Osteoblast (primary cell): ENCODE measurements around the gene DDX6. TPM values are rescaled to one million over a fixed set of nuclear protein-coding genes. Genes with fewer than 3 reads are reported as not detected.
"Not testable (repeated sequence)": the region's sequence is repeated elsewhere in the genome, so short reads cannot be mapped to it uniquely, and the experiment has no call there.

Source experiments
- DNase-seq: peaks from one replicate; pipeline ENCODE4 v3.0.0; 2011; ENCODE audit warnings: low spot score, mixed read lengths; ENCODE audit not compliant: insufficient read length; ENCODE audit errors: missing footprints
- H2AFZ ChIP-seq: 2 replicates; pipeline ENCODE4 v1.6.0; 2011; ENCODE audit warnings: mild to moderate bottlenecking, low read length
- H3K27ac ChIP-seq: 2 replicates; pipeline ENCODE4 v1.5.1; 2011; ENCODE audit warnings: mild to moderate bottlenecking, low read depth, low read length, moderate library complexity
- H3K27me3 ChIP-seq: 2 replicates; pipeline ENCODE4 v1.6.0; 2012; ENCODE audit warnings: mild to moderate bottlenecking, control low read depth, inconsistent platforms, low read length, moderate library complexity; ENCODE audit not compliant: insufficient read depth
- H3K36me3 ChIP-seq: 2 replicates; pipeline ENCODE4 v1.5.1; 2011; ENCODE audit warnings: mild to moderate bottlenecking, low read length, control low read depth, moderate library complexity; ENCODE audit not compliant: insufficient read depth
- H3K4me1 ChIP-seq: 2 replicates; pipeline ENCODE4 v1.5.1; 2011; ENCODE audit warnings: mild to moderate bottlenecking, low read length, control low read depth, moderate library complexity; ENCODE audit not compliant: insufficient read depth
- H3K4me2 ChIP-seq: 2 replicates; pipeline ENCODE4 v1.6.0; 2011; ENCODE audit warnings: mild to moderate bottlenecking, low read length; ENCODE audit not compliant: insufficient read depth
- H3K4me3 ChIP-seq: fragments of 200-600 bp; sonication (generic); 3 replicates; pipeline ENCODE4 v1.5.1; 2012; ENCODE audit warnings: mild to moderate bottlenecking, low read length, inconsistent platforms; ENCODE audit not compliant: insufficient read depth
- H3K79me2 ChIP-seq: 2 replicates; pipeline ENCODE4 v1.6.0; 2012; ENCODE audit warnings: mild to moderate bottlenecking, low read length, control low read depth, inconsistent platforms; ENCODE audit not compliant: insufficient read depth
- H3K9me3 ChIP-seq: 2 replicates; pipeline ENCODE4 v1.5.1; 2011; ENCODE audit warnings: low read depth, low read length, control low read depth
- H4K20me1 ChIP-seq: 2 replicates; pipeline ENCODE4 v1.6.0; 2012; ENCODE audit warnings: mild to moderate bottlenecking, low read length, control low read depth; ENCODE audit not compliant: insufficient read depth
- total RNA-seq: library from RNA; depleted of rRNA; stranded (reverse); fragments of >200 nt; gene quantifications from 2 replicates; pipeline ENCODE4 v1.2.3, GENCODE V29; 2012
- TF ChIP-seq, protein P1 (sequence below): IDR thresholded peaks from 2 replicates; pipeline ENCODE4 v1.5.1; 2011; ENCODE audit warnings: mild to moderate bottlenecking, low read depth, low read length, moderate library complexity; ENCODE audit errors: extremely low read depth

DDX6 gene
- total RNA-seq, 1 donor: 122 TPM

GRCh38 chr11:118827118-118827517 is 36.2 kb upstream of the DDX6 start:
- Histone ChIP-seq H3K36me3 (no peaks in the 10 kb centered on the region), H3K4me3 (no peak overlapping the region), H3K9me3 (no peaks in the 10 kb centered on the region), H4K20me1 (no peaks in the 10 kb centered on the region), H3K4me1 (no peaks in the 10 kb centered on the region), H2AFZ (no peak overlapping the region), H3K27me3 (peaks cover 5% of the 10 kb centered on the region), H3K79me2 (no peaks in the 10 kb centered on the region), H3K4me2 (no peak overlapping the region), H3K27ac (no peak overlapping the region)
- DNase-seq: no peak
- TF ChIP-seq, protein P1, sequence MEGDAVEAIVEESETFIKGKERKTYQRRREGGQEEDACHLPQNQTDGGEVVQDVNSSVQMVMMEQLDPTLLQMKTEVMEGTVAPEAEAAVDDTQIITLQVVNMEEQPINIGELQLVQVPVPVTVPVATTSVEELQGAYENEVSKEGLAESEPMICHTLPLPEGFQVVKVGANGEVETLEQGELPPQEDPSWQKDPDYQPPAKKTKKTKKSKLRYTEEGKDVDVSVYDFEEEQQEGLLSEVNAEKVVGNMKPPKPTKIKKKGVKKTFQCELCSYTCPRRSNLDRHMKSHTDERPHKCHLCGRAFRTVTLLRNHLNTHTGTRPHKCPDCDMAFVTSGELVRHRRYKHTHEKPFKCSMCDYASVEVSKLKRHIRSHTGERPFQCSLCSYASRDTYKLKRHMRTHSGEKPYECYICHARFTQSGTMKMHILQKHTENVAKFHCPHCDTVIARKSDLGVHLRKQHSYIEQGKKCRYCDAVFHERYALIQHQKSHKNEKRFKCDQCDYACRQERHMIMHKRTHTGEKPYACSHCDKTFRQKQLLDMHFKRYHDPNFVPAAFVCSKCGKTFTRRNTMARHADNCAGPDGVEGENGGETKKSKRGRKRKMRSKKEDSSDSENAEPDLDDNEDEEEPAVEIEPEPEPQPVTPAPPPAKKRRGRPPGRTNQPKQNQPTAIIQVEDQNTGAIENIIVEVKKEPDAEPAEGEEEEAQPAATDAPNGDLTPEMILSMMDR: no peak

DNA sequence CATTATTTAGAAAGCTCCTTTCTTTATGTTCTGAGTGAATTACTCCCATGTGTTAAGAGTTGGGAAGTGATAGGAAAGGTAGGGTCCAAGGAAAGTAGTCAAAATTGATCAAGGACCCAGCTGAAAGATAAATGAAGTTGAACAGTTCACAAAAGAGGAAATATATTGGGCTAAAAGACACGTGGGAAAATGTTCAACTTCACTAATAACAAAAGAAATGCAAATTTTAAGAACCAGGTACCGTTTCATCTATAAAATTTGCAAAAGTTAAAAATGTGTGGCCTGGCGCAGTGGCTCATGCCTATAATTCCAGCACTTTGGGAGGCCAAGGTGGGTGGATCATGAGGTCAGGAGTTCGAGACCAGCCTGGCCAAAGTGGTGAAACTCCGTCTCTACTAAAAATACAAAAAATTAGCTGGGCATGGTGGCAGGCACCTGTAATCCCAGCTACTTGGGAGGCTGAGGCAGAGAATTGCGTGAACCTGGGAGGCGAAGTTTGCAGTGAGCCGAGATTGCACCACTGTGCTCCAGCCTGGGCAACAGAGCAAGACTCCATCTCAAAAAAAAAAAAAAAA is 32.1 kb upstream of the DDX6 start:
- DNase-seq, H2AFZ ChIP-seq, H3K36me3 ChIP-seq, H3K27me3 ChIP-seq, H3K79me2 ChIP-seq, H3K4me3 ChIP-seq, H3K9me3 ChIP-seq, H3K4me2 ChIP-seq, H4K20me1 ChIP-seq, H3K4me1 ChIP-seq, H3K27ac ChIP-seq: not testable (repeated sequence)

GRCh38 chr11:118820412-118821357 is 29.7 kb upstream of the DDX6 start:
- Histone ChIP-seq H3K36me3 (no peaks in the 10 kb centered on the region), H3K79me2 (no peaks in the 10 kb centered on the region), H3K27ac (no peak overlapping the region), H3K27me3 (peaks cover 3% of the 10 kb centered on the region), H3K4me2 (peak overlapping the region; percentile 42), H4K20me1 (no peaks in the 10 kb centered on the region), H3K4me1 (peaks cover 5% of the 10 kb centered on the region), H2AFZ (peak overlapping the region; percentile 57), H3K9me3 (no peaks in the 10 kb centered on the region), H3K4me3 (peak overlapping the region; percentile 6)
- TF ChIP-seq, protein P1: no peak
- peak; percentile 71 for DNase-seq

GRCh38 chr11:118820025-118820379 is 29.0 kb upstream of the DDX6 start:
- H3K4me2 ChIP-seq: peak overlapping the region; percentile 42
- H3K79me2 ChIP-seq, H4K20me1 ChIP-seq, DNase-seq, H3K9me3 ChIP-seq, H3K27ac ChIP-seq, H3K36me3 ChIP-seq, H3K27me3 ChIP-seq, H3K4me1 ChIP-seq, H2AFZ ChIP-seq, H3K4me3 ChIP-seq: not testable (repeated sequence)
